GM19240 (cell line): ENCODE data around the gene TPRA1.

Experiments used
- DNase-seq: peaks from one replicate; pipeline ENCODE4 v3.0.0; 2011; ENCODE audit warnings: low spot score; ENCODE audit not compliant: insufficient read length

The TPRA1 gene

DNA sequence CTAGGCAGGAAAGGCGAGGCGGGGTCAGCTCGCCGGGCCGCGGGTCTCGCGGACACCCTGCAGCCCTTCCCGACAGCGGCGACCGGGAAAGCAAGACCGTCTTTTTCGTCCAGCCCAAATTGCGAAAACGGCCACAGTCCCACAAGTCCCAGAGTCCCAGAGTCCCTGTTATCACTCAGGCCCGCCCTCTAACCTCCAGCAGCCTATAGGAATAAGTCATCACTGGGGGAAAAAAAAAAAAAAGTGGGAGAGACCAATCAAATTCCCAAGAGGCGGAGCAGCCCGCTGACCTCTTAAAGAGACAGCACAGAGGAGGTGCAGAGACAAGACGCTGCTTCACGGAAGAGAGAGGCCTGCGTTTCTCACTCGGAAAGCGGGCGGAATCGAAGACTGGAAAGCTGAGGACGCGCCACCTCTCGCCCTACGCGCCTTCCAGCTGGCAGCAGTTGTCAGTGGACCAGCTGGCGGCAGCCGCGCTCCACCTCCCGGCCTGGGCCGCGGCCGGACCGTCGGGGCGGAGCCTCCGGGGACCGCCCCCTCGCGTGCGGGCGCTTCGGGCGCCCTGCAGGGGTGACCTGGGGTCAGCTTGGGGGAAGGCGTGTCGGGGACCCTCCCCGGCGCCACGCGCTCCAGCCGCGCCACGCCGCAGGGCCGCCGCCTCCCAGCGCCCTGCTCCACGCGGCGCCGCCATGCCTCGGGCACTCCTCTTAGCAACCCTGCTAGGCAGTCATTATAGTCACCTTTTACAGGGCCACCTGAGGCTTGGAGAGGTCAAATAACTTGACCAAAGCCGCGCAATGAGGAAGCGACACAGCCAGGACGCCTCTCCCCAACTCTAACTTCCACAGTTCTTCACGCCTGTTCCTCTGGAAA, at the start of gene TPRA1:
Gene TPRA1 (minus strand): TSS at position 141 of the 873 bp plus-strand sequence. CDS start 10,587 bp downstream, outside the sequence.
- peak; percentile 84 for DNase-seq

GRCh38 chr3:127640042-127640355, 49.5 kb upstream of the TPRA1 start:
- DNase-seq = no peak

DNA sequence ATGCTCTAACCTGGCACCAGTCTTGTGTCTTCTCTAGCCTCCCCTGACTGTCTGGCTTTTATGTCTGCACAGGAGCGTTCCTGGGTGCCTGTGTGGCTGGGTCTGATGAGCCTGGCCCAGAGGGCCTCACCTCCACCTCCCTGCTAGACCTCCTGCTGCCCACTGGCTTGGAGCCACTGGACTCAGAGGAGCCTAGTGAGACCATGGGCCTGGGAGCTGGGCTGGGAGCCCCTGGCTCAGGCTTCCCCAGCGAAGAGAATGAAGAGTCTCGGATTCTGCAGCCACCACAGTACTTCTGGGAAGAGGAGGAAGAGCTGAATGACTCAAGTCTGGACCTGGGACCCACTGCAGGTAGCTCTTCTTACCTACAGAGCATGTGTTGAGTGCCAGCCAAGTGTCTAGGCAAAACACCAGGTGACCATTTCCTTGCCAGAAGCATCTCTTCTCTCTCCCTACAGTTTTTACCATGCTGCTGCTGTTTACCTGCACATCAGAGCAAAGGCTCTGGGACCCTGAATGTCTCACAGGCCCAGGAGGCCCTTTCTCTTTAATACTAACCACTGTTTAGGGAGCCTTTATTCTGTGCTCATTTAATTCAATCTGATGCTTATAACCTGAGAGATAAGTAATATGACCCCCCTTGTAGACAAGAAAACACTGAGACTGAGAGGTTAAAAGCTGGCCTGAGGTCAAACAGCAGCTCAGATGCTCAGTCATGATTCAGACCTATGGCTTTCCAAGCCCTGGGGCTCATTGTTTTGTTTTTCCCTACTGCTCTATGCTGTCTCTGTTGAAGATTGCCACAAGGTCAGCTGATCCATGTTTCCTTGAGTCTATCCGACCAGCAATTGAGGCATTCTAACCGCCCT, 48.9 kb upstream of the TPRA1 start:
- no peak for DNase-seq

DNA sequence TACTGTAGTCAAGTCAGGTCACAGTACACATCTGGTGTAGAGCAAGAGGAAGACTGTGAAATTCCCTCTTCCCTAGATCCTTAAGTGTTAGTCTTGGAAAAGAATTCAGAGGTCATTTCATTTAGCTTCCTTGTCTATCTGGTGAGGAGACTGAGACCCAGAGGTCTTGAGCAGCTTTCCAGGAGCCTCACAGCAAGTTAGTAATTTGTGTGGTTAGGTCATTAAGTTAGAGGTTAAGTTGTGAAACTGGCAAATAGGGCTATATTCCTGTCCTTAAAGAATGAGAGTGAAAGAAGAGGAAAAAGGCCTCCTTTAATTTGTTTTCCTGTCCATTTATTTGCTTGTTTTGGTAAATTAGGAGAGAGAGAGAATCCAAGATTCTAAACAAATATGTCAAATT, 47.4 kb upstream of the TPRA1 start:
- DNase-seq = no peak

DNA sequence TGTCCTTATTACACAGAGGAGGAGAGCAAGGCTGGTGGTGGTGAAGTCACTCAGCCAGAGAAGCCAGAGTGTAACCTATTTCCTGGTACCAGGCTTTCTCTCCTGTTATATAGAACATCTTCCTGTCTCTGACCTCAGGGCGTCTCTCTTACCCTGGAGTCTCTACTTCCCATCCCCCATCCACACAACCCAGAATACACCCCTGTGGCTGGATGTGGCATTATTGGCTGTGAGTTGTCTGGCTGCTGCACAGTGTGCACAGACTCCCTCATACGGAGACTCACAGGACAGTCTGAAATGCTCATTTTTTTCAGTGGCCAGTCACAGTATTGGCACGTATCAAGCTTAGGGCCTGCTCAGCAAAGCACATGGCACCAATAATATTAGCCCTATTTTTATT, 47.0 kb upstream of the TPRA1 start:
- no peak for DNase-seq

GRCh38 chr3:127634653-127635052, 44.1 kb upstream of the TPRA1 start:
- DNase-seq = no peak

DNA sequence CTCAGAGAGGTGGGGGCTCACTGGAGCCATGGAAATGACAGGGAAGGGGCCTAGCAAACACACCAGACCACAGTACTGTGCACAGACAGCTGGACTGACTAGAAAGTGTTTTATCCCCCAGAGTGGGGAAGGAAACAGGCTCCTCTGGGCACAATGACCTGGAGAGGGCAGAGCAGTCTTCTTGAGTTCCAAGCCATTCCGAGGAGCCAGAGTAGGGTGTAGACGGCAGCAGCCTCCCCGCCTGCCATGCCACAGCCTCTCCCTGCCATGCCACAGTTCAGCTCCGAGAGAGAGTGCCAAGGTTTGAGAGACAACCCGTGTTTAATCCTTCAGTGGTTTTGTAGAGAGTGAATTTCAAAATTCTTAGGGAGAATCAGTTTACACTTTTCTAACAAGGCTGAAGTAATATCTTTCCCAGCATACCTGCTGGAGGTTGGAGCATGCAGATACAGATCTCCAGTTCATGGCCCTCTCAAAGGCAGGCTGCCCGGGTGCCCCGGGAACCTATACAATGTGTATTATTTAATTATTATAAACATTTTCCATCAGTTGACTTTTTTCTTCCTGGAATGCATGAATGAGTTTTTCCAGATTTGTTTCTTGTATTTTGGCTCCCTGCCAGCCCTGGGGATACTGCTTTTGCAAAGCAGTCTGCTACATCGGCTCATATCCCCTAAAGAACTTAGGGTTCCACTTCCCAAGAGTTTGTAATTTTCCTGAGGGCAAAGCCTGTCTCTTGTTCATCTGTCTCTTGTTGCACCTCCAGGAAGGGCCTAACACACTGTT, 41.7 kb upstream of the TPRA1 start:
- no peak for DNase-seq

DNA sequence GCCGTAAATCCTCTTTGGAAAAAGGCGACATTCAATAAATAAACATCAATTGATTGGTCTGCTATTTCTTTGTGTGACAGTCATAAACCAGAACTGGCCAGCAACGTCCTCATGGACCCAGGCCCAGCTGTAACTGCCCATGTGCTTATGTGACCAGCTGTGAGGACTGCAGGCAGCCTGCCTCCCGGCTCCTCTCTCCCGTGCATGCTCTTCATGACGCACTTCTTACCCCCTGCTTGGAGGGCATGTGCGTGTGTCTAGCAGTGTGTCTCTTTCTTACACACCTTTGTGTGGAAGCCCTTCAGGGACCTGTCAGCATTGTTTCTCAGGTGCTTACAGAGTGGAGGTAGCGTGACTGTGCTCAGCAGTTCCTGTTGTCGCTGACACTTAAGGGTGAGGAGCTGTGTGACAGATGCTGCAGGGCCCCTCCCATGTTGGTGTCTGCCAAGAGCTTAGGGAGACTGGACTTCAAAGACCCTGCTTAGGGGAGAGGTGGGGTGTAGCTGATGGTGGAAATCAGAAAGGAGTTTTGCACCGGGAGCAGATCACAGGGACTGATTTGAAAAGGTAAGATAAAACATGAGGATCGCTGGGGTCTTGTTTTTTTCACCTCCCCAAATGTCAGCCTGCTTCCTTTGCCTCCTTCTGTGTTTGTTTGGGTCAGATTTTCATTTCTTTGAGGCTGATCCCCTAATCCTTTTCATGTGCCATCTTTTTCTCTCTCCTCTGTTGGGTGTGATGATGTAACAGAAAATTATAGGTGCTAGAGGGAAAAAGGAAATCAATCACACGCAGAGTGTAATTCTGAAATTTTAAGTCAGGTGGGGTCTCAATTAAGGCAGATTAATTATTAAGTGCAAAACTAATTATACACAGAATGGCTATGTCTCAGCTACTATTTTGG, 40.5 kb upstream of the TPRA1 start:
- no peak for DNase-seq

DNA sequence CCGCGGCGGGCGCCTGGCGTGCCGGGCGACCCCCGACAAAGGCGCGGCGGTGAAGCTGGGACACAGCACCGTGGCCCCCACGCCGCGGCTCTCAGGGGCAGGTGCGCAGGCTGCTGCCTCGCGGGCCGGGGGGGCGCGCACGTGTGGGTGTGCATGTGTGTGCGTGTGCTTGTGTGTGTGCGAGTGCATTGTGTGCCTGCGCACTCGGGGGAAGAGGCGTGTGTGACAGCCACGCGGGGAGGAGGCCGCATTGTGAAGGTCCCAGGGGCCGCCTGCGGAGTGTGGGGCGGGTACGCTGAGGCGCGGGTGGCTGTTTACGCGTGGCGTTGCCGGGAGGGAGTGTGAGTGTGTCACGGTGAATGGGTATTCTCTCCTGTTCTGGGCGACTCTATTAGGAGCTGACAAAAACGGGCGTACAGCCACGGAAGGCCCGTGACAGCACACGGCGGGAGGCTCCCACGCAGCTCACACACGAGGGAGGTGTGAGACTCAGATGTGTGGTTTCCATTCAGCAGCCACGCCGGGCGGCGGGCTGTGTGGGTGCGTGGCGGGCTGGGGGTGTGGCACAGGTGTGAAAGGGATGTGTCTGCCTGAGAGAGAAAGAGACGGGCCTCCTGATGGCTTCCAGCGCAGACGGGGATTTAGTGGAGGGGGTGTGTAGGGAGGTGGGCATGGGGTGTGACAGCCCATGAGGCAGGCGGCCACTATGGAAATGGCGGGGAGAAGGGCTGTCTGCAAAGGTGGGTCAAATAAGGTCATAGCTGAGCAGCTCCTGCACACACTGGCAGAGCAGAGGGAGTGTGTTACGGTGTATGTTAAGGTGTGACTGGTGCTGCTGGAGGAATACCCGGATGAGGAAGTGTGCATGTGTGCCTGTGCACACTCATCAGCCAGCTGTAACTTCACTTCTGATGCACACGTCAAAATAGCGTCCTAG, 39.2 kb upstream of the TPRA1 start:
- no peak for DNase-seq

DNA sequence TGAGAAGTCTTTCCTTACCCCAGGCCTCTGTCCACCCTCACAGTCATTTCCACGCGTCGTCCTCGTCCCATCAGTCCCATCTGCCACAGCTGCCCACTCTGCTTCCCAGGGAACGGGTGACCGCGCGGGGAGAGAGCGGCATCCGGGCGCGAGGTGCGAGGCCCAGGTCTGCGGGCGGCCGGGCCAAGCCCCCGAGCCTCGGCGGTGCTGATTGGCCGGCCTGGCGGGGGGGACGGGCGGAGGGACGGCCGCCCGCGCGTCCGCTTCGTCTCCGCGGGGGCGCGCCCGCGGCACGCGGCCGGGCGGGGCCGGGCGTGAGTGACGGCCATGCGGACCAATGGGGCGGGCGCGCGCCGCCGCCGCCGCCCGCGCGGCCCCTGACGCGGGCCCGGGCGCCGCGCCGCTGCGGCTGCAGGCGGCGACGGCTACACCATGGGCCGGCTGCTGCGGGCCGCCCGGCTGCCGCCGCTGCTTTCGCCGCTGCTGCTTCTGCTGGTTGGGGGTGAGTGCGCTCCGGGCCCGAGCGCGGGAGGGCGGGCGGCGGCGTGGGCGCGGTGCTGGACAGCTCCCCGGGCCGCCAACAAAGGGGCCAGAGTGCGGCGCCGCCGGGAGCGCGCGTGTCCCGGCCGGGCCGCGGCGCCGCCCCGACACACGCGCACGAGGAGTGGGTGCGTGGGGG, 38.4 kb upstream of the TPRA1 start, which contains the start of gene PODXL2:
Gene PODXL2 (plus strand): TSS at position 398 of the 679 bp plus-strand sequence. CDS start 35 bp downstream, at position 433.
- peak; percentile 45 for DNase-seq

GRCh38 chr3:127628426-127628787, 37.9 kb upstream of the TPRA1 start:
- DNase-seq = no peak

- no peak for DNase-seq
These were observed 35.3 kb upstream of the TPRA1 start for GRCh38 chr3:127625821-127626220.

GRCh38 chr3:127624063-127624462, 33.5 kb upstream of the TPRA1 start:
- DNase-seq = no peak

- no peak for DNase-seq
These were observed 32.4 kb upstream of the TPRA1 start for GRCh38 chr3:127622772-127623576.

- DNase-seq = no peak
These were observed 31.5 kb upstream of the TPRA1 start for GRCh38 chr3:127622031-127622430.

- no peak for DNase-seq
These were observed 30.3 kb upstream of the TPRA1 start for GRCh38 chr3:127620637-127621375.

GRCh38 chr3:127618891-127619290, 28.4 kb upstream of the TPRA1 start:
- no peak for DNase-seq
